Caco-2 (cell line): ENCODE results near the gene PMEL. TPM values are rescaled to one million over a fixed set of nuclear protein-coding genes. Genes with fewer than 3 reads are reported as not detected.

ENCODE experiments used
- BruUV-seq: library from RNA; stranded (reverse); fragments of 400-500 nt; replicated peaks from 2 replicates; lab custom pipeline; 2021; lab: Mats Ljungman, UMichigan
- CTCF ChIA-PET: fragments of 300-600 bp; sonication (Branson Sonifier 250); formaldehyde crosslinking; loops from one replicate; lab custom pipeline; 2022; ENCODE audit warnings: antibody characterized with exemption; lab: Charles Lee
- POLR2A ChIA-PET: fragments of 300-600 bp; sonication (Branson Sonifier 250); formaldehyde crosslinking; loops from one replicate; lab custom pipeline; 2022; ENCODE audit warnings: antibody characterized with exemption; lab: Charles Lee
- DNase-seq, 2 experiments: peaks; one replicate each; pipeline versions ENCODE4 v3.0.0 to v3.0.0-alpha.2; 2020 to 2022
- H3K27me3 ChIP-seq: replicated peaks from 2 replicates; pipeline ENCODE4 v1.6.0; 2011; ENCODE audit warnings: low read length; ENCODE audit not compliant: control insufficient read depth, insufficient read depth
- H3K36me3 ChIP-seq: 2 replicates; pipeline ENCODE4 v1.5.1; 2011; ENCODE audit warnings: low read length; ENCODE audit not compliant: control insufficient read depth, insufficient read depth
- H3K4me1 ChIP-seq: fragments of 250-450 bp; sonication (Bioruptor Pico); 2 replicates; pipeline ENCODE4 v1.5.1; 2020; ENCODE audit warnings: mild to moderate bottlenecking
- H3K4me3 ChIP-seq: 2 replicates; pipeline ENCODE4 v1.5.1; 2011; ENCODE audit warnings: low read depth, mild to moderate bottlenecking, control low read depth, low read length
- H3K9me3 ChIP-seq: fragments of 250-450 bp; sonication (Bioruptor Pico); 2 replicates; pipeline ENCODE4 v1.5.1; 2020; ENCODE audit warnings: mild to moderate bottlenecking, moderate library complexity
- H3K27ac Mint-ChIP-seq: one replicate; pipeline ENCODE4 v1.8.0; 2022; ENCODE audit warnings: mixed read lengths; ENCODE audit not compliant: unreplicated experiment
- H3K27me3 Mint-ChIP-seq: one replicate; pipeline ENCODE4 v1.8.0; 2022; ENCODE audit warnings: mixed read lengths; ENCODE audit not compliant: insufficient read depth, unreplicated experiment
- H3K36me3 Mint-ChIP-seq: one replicate; pipeline ENCODE4 v1.8.0; 2022; ENCODE audit warnings: mild to moderate bottlenecking, mixed read lengths; ENCODE audit not compliant: insufficient read depth, unreplicated experiment
- H3K4me1 Mint-ChIP-seq: one replicate; pipeline ENCODE4 v1.8.0; 2022; ENCODE audit warnings: low read depth, mixed read lengths; ENCODE audit not compliant: unreplicated experiment
- H3K4me3 Mint-ChIP-seq: one replicate; pipeline ENCODE4 v1.8.0; 2022; ENCODE audit warnings: mild to moderate bottlenecking, moderate library complexity, mixed read lengths; ENCODE audit not compliant: unreplicated experiment
- H3K9me3 Mint-ChIP-seq: one replicate; pipeline ENCODE4 v1.8.0; 2022; ENCODE audit warnings: mixed read lengths; ENCODE audit not compliant: unreplicated experiment
- intact Hi-C: fragments of 100-400 bp; cut with micrococcal nuclease; formaldehyde crosslinking; loops from one replicate; pipeline ENCODE4 v1.10.0; 2022; ENCODE audit not compliant: unreplicated experiment
- total RNA-seq: library from RNA; stranded (reverse); gene quantifications from 2 replicates; pipeline ENCODE4 v1.2.3, GENCODE V29; 2022
- TF ChIP-seq, protein P1 (sequence below), 2 experiments: fragments of 200-600 bp in 1 of 2; IDR thresholded peaks; 1 replicate in 1 of 2; 2 replicates in 1 of 2; pipeline versions ENCODE4 v1.5.1 to v1.8.0; 2011 to 2022; ENCODE audit warnings: antibody characterized with exemption in 1 of 2, control low read depth in 1 of 2, inconsistent platforms in 1 of 2, low read depth in 1 of 2, low read length in 1 of 2, mild to moderate bottlenecking in 1 of 2, moderate library complexity in 1 of 2; ENCODE audit not compliant: insufficient read depth in 1 of 2, severe bottlenecking in 1 of 2, unreplicated experiment in 1 of 2

Gene PMEL
- total RNA-seq, 1 experiment from 2014 or later = 9.7 TPM

DNA sequence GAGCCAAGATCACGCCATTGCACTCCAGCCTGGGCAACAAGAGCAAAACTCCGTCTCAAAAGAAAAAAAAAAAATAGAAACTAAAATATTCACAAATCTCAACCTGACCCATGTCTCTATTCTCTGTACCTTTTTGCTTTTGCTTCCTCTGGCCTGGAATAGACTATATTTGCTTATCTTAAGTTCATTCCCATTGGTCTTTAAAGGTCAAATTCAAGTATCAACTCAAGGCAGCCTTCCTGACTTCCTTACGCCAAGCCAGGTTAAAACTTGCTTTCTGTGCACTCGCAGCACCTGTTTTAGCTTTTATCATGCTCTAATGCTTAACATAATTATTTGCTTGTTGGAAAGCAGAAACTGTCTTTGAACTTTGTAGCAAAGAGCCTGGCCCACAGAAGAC, 52.9 kb downstream of the PMEL start:
- ChIA-PET CTCF (no interaction called here), POLR2A (no interaction called here)
- BruUV-seq = no TSS peak
- H3K27ac Mint-ChIP-seq = no peak overlapping the region
- Histone ChIP-seq H3K27me3 (no peaks in the 10 kb centered on the region), H3K4me3 (no peak overlapping the region), H3K4me1 (peaks cover 15% of the 10 kb centered on the region), H3K36me3 (no peaks in the 10 kb centered on the region), H3K9me3 (no peaks in the 10 kb centered on the region)
- intact Hi-C loops = no loop called here
- no peaks in the 10 kb centered on the region for H3K9me3 Mint-ChIP-seq
- peaks cover 26% of the 10 kb centered on the region for H3K4me1 Mint-ChIP-seq
- DNase-seq = no peak
- no peaks in the 10 kb centered on the region for H3K27me3 Mint-ChIP-seq
- H3K36me3 Mint-ChIP-seq = peaks cover 51% of the 10 kb centered on the region
- H3K4me3 Mint-ChIP-seq = no peak overlapping the region
- TF ChIP-seq, protein P1, sequence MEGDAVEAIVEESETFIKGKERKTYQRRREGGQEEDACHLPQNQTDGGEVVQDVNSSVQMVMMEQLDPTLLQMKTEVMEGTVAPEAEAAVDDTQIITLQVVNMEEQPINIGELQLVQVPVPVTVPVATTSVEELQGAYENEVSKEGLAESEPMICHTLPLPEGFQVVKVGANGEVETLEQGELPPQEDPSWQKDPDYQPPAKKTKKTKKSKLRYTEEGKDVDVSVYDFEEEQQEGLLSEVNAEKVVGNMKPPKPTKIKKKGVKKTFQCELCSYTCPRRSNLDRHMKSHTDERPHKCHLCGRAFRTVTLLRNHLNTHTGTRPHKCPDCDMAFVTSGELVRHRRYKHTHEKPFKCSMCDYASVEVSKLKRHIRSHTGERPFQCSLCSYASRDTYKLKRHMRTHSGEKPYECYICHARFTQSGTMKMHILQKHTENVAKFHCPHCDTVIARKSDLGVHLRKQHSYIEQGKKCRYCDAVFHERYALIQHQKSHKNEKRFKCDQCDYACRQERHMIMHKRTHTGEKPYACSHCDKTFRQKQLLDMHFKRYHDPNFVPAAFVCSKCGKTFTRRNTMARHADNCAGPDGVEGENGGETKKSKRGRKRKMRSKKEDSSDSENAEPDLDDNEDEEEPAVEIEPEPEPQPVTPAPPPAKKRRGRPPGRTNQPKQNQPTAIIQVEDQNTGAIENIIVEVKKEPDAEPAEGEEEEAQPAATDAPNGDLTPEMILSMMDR (IDR thresholded peaks at IDR 0.05; ENCODE audit: insufficient read depth in 1 of 2, low read depth in 1 of 2, low read length in 1 of 2, severe bottlenecking in 1 of 2, unreplicated experiment in 1 of 2) = no peak

DNA sequence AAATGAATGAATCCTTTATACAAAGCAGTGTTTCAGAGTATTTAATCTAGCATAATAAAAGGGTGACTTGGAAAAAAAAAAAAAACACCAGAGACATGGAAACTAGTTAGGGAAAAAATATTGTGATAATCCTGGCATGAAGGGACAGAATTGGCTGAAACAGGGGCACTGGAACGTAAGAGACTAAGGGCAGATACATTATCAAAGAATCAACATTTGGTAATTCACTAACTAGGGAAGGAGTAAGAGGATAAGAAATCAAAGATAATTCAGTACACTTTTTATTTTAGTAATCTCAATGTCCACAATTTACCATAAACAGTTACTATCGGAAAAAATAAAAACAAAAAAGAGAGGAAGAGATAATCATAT, 56.3 kb downstream of the PMEL start:
- ChIA-PET CTCF (interaction anchor here (0.6 kb wide), 1 partner anchor 84 kb away, joined by 5 read pairs; no protein-coding TSS in a partner anchor), POLR2A (interaction anchor here (0.6 to 2.4 kb wide), 2 partner anchors 92 to 1320 kb away, joined by 3 to 6 read pairs; partner anchors contain the start of genes ORMDL2, SARNP and SHMT2)
- H3K4me3 ChIP-seq = no peak overlapping the region
- no peak for DNase-seq
- H3K36me3 ChIP-seq = no peaks in the 10 kb centered on the region
- Mint-ChIP-seq H3K27me3 (no peaks in the 10 kb centered on the region), H3K36me3 (peaks cover 26% of the 10 kb centered on the region), H3K27ac (peak overlapping the region; percentile 65), H3K4me3 (peak overlapping the region; percentile 44), H3K4me1 (peaks cover 20% of the 10 kb centered on the region), H3K9me3 (no peaks in the 10 kb centered on the region)
- TF ChIP-seq, protein P1 (IDR thresholded peaks at IDR 0.05; ENCODE audit: insufficient read depth in 1 of 2, low read depth in 1 of 2, low read length in 1 of 2, severe bottlenecking in 1 of 2, unreplicated experiment in 1 of 2) = no peak
- H3K4me1 ChIP-seq = peaks cover 15% of the 10 kb centered on the region
- intact Hi-C loops = no loop called here
- no peaks in the 10 kb centered on the region for H3K27me3 ChIP-seq
- H3K9me3 ChIP-seq = no peaks in the 10 kb centered on the region
- no TSS peak for BruUV-seq

DNA sequence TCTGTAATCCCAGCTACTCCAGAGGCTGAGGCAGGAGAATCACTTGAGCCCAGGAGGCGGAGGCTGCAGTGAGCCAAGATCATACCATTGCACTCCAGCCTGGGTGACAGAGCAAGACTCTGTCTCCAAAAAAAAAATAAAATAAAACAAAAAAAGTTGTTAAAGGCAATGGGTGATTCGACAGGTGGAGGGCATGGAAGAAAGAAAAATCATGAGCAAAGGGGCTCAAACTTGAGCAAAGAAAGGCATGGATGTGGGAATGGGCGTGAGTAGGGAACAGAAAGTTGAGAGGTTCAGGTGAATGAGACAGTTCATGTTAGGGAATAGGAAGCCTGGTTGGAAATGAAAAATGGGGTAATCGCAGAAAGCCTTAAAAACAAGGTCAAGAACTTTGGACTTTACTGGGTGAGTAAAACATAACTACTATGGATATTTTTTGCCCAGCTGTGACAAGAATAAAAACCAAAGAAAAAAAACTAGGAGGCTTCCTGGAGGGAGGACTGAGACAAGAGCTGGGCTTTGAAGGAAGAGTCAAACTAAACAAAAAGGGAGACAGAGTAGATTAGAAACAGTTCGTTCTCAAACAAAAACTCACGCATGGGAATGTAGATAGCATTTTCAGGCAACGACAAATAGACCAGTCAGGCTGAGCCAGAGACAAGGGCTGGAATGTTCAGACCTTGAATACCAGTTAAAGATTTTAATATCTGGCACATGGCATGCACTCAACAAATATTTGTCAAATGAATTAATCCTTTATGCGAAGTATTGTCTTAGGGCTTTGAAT, 56.9 kb downstream of the PMEL start:
- Histone ChIP-seq H3K36me3 (no peaks in the 10 kb centered on the region), H3K9me3 (no peaks in the 10 kb centered on the region), H3K4me3 (no peak overlapping the region), H3K27me3 (no peaks in the 10 kb centered on the region), H3K4me1 (peaks cover 15% of the 10 kb centered on the region)
- peak; percentile 40 to 59 for DNase-seq
- H3K36me3 Mint-ChIP-seq = peaks cover 23% of the 10 kb centered on the region
- ChIA-PET CTCF (interaction anchor here (0.6 kb wide), 1 partner anchor 83 kb away, joined by 5 read pairs; no protein-coding TSS in a partner anchor), POLR2A (interaction anchor here (0.6 to 2.4 kb wide), 3 partner anchors 18 to 1321 kb away, joined by 3 to 6 read pairs (median 3); partner anchors contain the start of genes ORMDL2, SARNP and SHMT2)
- no peaks in the 10 kb centered on the region for H3K9me3 Mint-ChIP-seq
- no TSS peak for BruUV-seq
- peaks cover 20% of the 10 kb centered on the region for H3K4me1 Mint-ChIP-seq
- TF ChIP-seq, protein P1 (IDR thresholded peaks at IDR 0.05; ENCODE audit: insufficient read depth in 1 of 2, low read depth in 1 of 2, low read length in 1 of 2, severe bottlenecking in 1 of 2, unreplicated experiment in 1 of 2) = no peak
- peak overlapping the region; percentile 44 for H3K4me3 Mint-ChIP-seq
- peak overlapping the region; percentile 65 for H3K27ac Mint-ChIP-seq
- intact Hi-C loops = no loop called here
- H3K27me3 Mint-ChIP-seq = no peaks in the 10 kb centered on the region
